BLaER1 (cell line): Measurements from ENCODE around the gene ZSWIM5.
"Not testable (repeated sequence)": the region's sequence is repeated elsewhere in the genome, so short reads cannot be mapped to it uniquely, and the experiment has no call there.

ENCODE experiments used
- H3K27ac ChIP-seq: shearing (Covaris generic); formaldehyde crosslinking; 2 replicates; pipeline ENCODE4 v1.8.1; 2022
- H3K27me3 ChIP-seq: shearing (Covaris generic); formaldehyde crosslinking; 2 replicates; pipeline ENCODE4 v1.8.1; 2022
- H3K36me3 ChIP-seq: shearing (Covaris generic); formaldehyde crosslinking; 2 replicates; pipeline ENCODE4 v1.8.1; 2022
- H3K4me1 ChIP-seq: shearing (Covaris generic); formaldehyde crosslinking; 2 replicates; pipeline ENCODE4 v1.8.1; 2022
- H3K4me2 ChIP-seq: shearing (Covaris generic); formaldehyde crosslinking; 2 replicates; pipeline ENCODE4 v1.8.1; 2022
- H3K4me3 ChIP-seq: shearing (Covaris generic); formaldehyde crosslinking; 2 replicates; pipeline ENCODE4 v1.8.1; 2022
- H3K9ac ChIP-seq: shearing (Covaris generic); formaldehyde crosslinking; 2 replicates; pipeline ENCODE4 v1.8.1; 2022
- H3K9me3 ChIP-seq: shearing (Covaris generic); formaldehyde crosslinking; 2 replicates; pipeline ENCODE4 v1.8.1; 2022
- H4K20me1 ChIP-seq: shearing (Covaris generic); formaldehyde crosslinking; 2 replicates; pipeline ENCODE4 v1.8.1; 2022
- Cebpa-rat ChIP-seq: shearing (Covaris generic); IDR thresholded peaks from 2 replicates; pipeline ENCODE4 v1.8.1; 2022

Gene ZSWIM5

DNA sequence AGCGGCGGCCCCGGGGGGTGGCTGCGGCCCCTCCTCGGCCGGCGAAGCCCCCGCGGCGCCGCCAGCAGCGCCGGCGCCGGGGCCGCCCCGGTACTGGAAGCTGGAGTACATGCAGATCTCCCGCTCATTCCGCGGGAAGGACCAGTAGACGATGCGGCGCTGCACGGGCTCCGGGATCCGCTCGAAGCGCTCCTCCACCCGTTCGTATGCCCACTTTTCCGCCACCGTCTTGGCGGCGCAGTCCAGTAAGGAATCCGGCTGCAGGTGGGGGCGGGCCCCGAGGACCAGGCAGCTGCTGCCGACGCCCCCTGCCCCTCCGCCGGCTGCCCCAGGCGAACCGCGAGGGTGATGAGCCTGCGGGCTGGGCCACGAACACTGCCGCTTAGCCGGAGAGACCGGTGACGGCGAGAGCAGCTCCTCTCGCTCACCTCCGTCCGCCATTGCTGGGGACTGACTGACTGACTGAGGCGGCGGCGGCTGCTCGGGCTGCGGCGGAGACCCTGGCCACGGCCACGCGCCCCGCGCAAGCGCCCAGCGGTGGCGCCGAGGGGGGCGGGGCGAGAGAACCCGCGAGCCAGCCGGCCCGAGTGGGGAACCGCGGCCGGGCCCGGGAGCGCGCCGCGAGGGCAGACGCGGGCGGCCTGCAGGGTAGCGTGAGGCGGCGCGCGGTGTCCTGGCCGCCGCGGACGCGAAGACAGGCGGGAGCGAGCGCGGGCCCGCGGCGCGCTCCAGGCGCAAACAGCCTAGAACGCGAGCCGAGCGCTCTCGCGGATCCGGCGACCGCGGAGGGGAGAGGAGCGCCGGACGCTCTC lies at the start of gene ZSWIM5:
ZSWIM5 (minus strand) TSS at position 696 of the 812 bp plus-strand sequence; CDS start at position 441, 255 bp downstream.
- Histone ChIP-seq H3K9me3 (no peaks in the 10 kb centered on the region), H3K36me3 (no peaks in the 10 kb centered on the region), H4K20me1 (peaks cover 31% of the 10 kb centered on the region), H3K4me1 (peaks cover 10% of the 10 kb centered on the region), H3K9ac (peak within 1 kb of the TSS; percentile 67), H3K4me3 (peak within 1 kb of the TSS; percentile 79), H3K27ac (no peak within 1 kb of the TSS), H3K4me2 (peak within 1 kb of the TSS; percentile 97), H3K27me3 (peaks cover 69% of the 10 kb centered on the region)
- no peak for TF ChIP-seq Cebpa-rat

DNA sequence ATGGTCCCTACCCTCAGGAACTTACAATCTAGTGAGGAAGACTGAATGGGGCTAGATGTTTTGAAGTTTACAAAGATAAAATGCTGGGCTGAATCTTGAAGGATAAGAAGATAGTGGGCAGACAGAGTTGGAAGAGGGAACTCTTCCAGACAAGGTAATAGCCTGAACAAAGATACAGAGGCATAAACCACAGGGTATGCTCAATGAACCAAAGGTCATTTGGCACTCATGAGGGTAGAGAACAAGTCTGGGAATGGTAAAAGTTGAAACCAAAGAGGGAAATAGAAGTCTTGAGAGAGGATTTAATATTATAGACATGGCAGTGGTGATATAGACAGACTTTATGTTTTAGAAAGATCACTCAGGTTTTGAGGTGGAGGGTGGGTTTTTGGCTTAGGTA lies 48.1 kb upstream of the ZSWIM5 start:
- Histone ChIP-seq H3K4me2 (no peak overlapping the region), H3K36me3 (peaks cover 6% of the 10 kb centered on the region; the same call in 1 of the 2 replicates), H3K27me3 (no peaks in the 10 kb centered on the region), H3K4me1 (no peaks in the 10 kb centered on the region), H3K4me3 (no peak overlapping the region), H3K9ac (no peak overlapping the region), H4K20me1 (no peaks in the 10 kb centered on the region), H3K27ac (no peak overlapping the region), H3K9me3 (peaks cover 31% of the 10 kb centered on the region)
- no peak for TF ChIP-seq Cebpa-rat

DNA sequence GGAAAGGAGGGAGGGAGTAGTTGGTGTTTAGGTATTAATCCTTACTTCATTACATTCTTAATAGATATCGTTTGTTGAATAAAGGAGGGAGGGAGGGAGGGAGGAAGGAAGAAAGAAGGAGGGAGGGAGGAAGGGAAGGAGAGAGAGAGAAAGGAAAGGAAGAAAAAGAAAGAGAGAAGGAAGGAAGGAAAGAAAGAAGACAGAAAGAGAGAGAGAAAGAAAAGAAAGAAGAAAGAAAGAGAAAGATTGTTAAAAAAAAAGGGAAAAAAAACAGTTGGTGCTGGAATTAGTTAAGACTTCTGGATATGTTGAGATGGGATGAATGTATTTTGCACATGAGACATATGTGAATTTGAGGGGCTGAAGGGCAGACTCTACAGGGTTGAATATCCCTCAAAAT lies 44.1 kb upstream of the ZSWIM5 start:
- H3K9me3 ChIP-seq: peaks cover 16% of the 10 kb centered on the region; the same call in 1 of the 2 replicates
- H3K4me2 ChIP-seq: no peak overlapping the region
- H3K36me3 ChIP-seq: no peaks in the 10 kb centered on the region
- H3K27me3 ChIP-seq: no peaks in the 10 kb centered on the region
- H4K20me1 ChIP-seq: no peaks in the 10 kb centered on the region
- H3K9ac ChIP-seq: no peak overlapping the region
- H3K4me3 ChIP-seq: no peak overlapping the region
- H3K27ac ChIP-seq: no peak overlapping the region
- no peak for TF ChIP-seq Cebpa-rat
- H3K4me1 ChIP-seq: no peaks in the 10 kb centered on the region

DNA sequence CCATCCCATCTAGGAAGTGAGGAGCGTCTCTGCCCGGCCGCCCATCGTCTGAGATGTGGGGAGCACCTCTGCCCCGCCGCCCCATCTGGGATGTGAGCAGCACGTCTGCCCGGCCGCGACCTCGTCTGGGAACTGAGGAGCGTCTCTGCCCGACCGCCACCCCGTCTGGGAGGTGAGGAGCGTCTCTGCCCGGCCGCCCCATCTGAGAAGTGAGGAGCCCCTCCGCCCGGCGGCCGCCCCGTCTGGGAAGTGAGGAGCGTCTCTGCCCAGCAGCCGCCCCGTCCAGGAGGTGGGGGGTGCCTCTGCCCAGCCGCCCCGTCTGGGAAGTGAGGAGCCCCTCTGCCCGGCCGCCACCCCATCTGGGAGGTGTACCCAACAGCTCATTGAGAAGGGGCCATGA lies 41.6 kb upstream of the ZSWIM5 start:
- not testable (repeated sequence) for H3K4me3 ChIP-seq, H3K9ac ChIP-seq, H3K4me1 ChIP-seq, H3K27ac ChIP-seq, H3K36me3 ChIP-seq, H4K20me1 ChIP-seq, H3K27me3 ChIP-seq, H3K4me2 ChIP-seq
- H3K9me3 ChIP-seq: peaks cover 17% of the 10 kb centered on the region

DNA sequence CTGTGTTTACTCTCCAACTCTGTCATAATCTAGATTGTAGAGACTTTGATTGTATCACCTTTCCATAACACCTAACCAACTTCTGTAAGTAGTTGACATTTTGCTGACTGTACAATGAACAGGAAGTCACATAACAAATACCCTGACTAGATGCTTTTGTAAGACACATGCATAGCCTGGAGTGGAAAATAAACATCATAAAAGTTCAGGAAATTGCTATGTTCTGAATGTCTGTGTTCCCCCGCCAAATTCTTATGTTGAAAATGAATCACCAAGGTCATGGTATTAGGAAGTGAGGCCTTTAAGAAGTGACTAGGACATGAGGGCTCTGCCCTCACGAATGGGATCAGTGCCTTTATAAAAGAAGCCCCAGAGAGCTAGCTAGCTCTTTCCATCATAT lies 40.4 kb upstream of the ZSWIM5 start:
- no peak for TF ChIP-seq Cebpa-rat
- H3K4me3 ChIP-seq: no peak overlapping the region
- no peak overlapping the region for H3K4me2 ChIP-seq
- H3K27ac ChIP-seq: no peak overlapping the region
- H3K9me3 ChIP-seq: peaks cover 29% of the 10 kb centered on the region
- no peak overlapping the region for H3K9ac ChIP-seq
- H3K27me3 ChIP-seq: no peaks in the 10 kb centered on the region
- no peaks in the 10 kb centered on the region for H4K20me1 ChIP-seq
- no peaks in the 10 kb centered on the region for H3K4me1 ChIP-seq
- no peaks in the 10 kb centered on the region for H3K36me3 ChIP-seq

DNA sequence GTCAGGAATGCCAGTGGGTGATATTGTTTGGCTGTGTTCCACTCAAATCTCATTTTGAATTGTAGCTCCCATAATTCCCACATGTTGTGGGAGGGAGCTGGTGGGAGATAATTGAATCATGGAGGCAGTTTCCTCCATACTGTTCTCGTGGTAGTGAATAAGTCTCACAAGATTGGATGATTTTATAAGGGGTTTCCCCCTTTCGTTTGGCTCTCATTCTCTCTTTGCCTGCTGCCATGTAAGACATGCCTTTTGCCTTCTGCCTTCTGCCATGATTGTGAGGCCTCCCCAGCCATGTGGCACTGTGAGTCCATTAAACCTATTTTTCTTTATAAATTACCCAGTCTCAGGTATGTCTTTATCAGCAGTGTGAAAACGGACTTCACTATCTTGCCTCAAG lies 40.0 kb upstream of the ZSWIM5 start:
- not testable (repeated sequence) for H3K36me3 ChIP-seq, H3K4me1 ChIP-seq, H3K9ac ChIP-seq, H3K27ac ChIP-seq, H4K20me1 ChIP-seq, H3K4me3 ChIP-seq, H3K4me2 ChIP-seq, H3K27me3 ChIP-seq
- peaks cover 33% of the 10 kb centered on the region for H3K9me3 ChIP-seq

DNA sequence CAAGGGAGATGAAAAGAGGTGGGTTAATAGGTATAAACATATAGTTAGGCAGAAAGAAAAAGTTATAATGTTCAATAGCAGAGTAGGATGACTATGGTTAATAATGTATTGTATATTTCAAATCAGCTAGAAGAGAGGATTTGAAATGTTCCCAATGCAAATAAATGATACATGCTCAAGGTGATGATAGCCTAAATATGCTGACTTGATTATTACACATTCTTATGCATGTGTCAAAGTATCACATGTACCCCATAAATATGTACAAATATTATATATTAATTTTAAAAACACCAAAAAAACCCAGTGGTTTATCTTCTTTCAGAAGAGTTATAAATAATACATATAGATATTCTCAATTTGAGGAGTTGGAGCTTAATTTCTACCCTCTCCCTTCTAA lies 38.3 kb upstream of the ZSWIM5 start:
- no peaks in the 10 kb centered on the region for H4K20me1 ChIP-seq
- TF ChIP-seq Cebpa-rat: no peak

DNA sequence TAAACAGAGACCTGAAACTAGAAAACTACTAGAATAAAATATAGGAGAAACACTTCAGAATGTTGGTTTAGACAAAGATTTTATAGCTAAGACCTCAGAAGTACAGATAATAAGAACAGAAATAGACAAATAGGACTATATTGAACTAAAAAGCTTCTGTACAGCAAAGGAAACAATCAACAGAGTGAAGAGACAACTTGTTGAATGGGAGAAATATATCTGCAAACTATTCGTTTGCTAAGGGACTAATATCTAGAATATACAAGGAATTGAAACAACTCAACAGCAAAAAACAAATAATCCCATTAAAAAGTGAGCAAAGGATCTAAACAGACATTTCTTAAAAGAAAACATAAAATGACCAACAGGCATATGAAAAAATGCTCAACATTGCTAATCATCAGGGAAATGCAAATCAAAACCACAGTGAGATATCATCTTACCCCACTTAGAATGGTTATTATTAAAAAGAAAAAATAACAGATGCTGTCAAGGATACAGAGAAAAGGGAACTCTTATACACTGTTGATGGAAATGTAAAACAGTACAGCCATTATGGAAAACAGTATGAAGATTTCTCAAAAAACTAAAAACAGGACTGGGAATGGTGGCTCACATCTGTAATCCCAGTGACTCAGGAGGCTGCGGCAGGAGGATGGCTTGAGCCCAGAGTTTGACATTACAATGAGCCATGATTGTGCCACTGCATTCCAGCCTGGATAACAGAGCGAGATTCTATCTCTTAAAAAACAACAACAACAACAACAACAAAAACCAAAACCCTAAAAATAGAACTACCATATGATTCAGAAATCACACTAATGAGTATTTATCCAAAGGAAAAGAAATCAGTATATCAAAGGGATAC lies 37.3 kb upstream of the ZSWIM5 start:
- no peaks in the 10 kb centered on the region for H3K4me1 ChIP-seq
- no peak for TF ChIP-seq Cebpa-rat
- H3K9ac ChIP-seq: no peak overlapping the region
- H3K36me3 ChIP-seq: no peaks in the 10 kb centered on the region
- no peak overlapping the region for H3K4me3 ChIP-seq
- no peaks in the 10 kb centered on the region for H4K20me1 ChIP-seq
- no peak overlapping the region for H3K27ac ChIP-seq
- H3K4me2 ChIP-seq: no peak overlapping the region
- peaks cover 53% of the 10 kb centered on the region for H3K9me3 ChIP-seq
- H3K27me3 ChIP-seq: no peaks in the 10 kb centered on the region

More for the DNA sequence above, 38.3 kb upstream of the ZSWIM5 start:
- no peaks in the 10 kb centered on the region for H3K27me3 ChIP-seq
- H3K4me1 ChIP-seq: no peaks in the 10 kb centered on the region
- H3K9ac ChIP-seq: no peak overlapping the region
- no peak overlapping the region for H3K4me2 ChIP-seq
- no peak overlapping the region for H3K4me3 ChIP-seq
- peaks cover 50% of the 10 kb centered on the region for H3K9me3 ChIP-seq
- no peak overlapping the region for H3K27ac ChIP-seq
- H3K36me3 ChIP-seq: no peaks in the 10 kb centered on the region

DNA sequence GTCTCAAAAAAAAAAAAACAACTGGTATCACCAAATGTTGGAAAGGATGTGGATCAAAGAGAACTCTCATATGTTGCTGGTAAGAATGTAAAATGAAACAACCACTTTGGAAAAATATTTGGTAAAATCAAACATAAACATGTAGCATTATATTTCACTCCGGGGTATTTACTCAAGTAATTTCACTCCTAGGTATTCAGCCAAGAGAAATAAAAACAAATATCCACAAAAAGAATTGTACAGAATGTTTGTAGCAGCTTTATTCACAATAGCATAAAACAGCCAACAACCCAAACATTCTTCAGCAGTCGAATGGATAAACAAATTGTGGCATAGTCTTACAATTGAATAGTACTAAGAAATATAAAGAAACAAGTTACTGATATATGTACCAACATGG lies 32.4 kb upstream of the ZSWIM5 start:
- no peak for TF ChIP-seq Cebpa-rat
- no peak overlapping the region for H3K9ac ChIP-seq
- H3K4me3 ChIP-seq: no peak overlapping the region
- H3K27me3 ChIP-seq: no peaks in the 10 kb centered on the region
- no peak overlapping the region for H3K27ac ChIP-seq
- no peaks in the 10 kb centered on the region for H3K4me1 ChIP-seq
- H3K4me2 ChIP-seq: no peak overlapping the region
- H4K20me1 ChIP-seq: no peaks in the 10 kb centered on the region
- peaks cover 49% of the 10 kb centered on the region for H3K9me3 ChIP-seq
- no peaks in the 10 kb centered on the region for H3K36me3 ChIP-seq

DNA sequence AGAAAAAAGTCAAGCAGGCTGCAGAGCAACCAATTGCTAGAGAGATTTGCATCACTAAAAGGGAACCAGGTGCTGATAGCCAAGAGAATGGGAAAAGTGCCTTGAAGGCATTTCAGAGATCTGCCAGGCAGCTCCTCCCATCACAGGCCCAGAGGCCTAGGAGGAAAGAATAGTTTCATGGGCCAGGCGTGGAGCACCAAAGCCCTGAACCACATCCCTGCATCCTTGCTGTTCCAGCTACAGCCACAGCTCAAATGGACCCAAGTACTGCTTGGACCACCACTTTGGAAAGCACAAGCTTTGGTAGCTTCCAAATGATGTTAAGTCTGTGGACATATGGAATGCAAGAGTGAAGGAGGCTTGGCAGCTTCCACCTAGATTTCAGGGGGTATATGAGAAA lies 29.7 kb upstream of the ZSWIM5 start:
- no peak overlapping the region for H3K4me2 ChIP-seq
- H3K36me3 ChIP-seq: no peaks in the 10 kb centered on the region
- H3K4me1 ChIP-seq: no peaks in the 10 kb centered on the region
- no peak for TF ChIP-seq Cebpa-rat
- no peak overlapping the region for H3K4me3 ChIP-seq
- H3K27me3 ChIP-seq: no peaks in the 10 kb centered on the region
- no peaks in the 10 kb centered on the region for H4K20me1 ChIP-seq
- H3K9me3 ChIP-seq: peaks cover 30% of the 10 kb centered on the region
- H3K9ac ChIP-seq: no peak overlapping the region
- no peak overlapping the region for H3K27ac ChIP-seq
